CD14-positive monocyte (primary cell): ENCODE results near the gene SFI1. TPM values are rescaled to one million over a fixed set of nuclear protein-coding genes. Genes with fewer than 3 reads are reported as not detected.
A peak's percentile ranks its signal among the peaks of the same experiment; 100 is the strongest.

ENCODE experiments used
- DNase-seq, 3 donors: peaks; one replicate each; pipeline ENCODE4 v3.0.0-alpha.2; 2011 to 2022
- H2AFZ ChIP-seq: 2 replicates; pipeline ENCODE4 v1.6.0; 2012; ENCODE audit warnings: mild to moderate bottlenecking, low read depth, low read length, inconsistent platforms; ENCODE audit not compliant: insufficient read depth, poor library complexity, severe bottlenecking
- H3K27ac ChIP-seq, 2 donors: 1 replicate in 1 of 2; 2 replicates in 1 of 2; pipeline ENCODE4 v1.5.1; 2012 to 2013; ENCODE audit warnings: low read length in 2 of 2, control low read depth in 1 of 2, inconsistent platforms in 1 of 2, low read depth in 1 of 2, mild to moderate bottlenecking in 1 of 2
- H3K27me3 ChIP-seq, 2 donors: one replicate each; pipeline versions ENCODE4 v1.6.0 to v1.6.1; 2011 to 2013; ENCODE audit warnings: low read length in 2 of 2; ENCODE audit not compliant: control insufficient read depth in 2 of 2, insufficient read depth in 2 of 2
- H3K36me3 ChIP-seq, 2 donors: replicated peaks in 1 of 2; 1 replicate in 1 of 2; 2 replicates in 1 of 2; pipeline versions ENCODE4 v1.5.1 to v1.6.1; 2012 to 2013; ENCODE audit warnings: low read length in 2 of 2, control low read depth in 1 of 2, inconsistent platforms in 1 of 2, mild to moderate bottlenecking in 1 of 2; ENCODE audit not compliant: insufficient read depth in 2 of 2, control insufficient read depth in 1 of 2
- H3K4me1 ChIP-seq, 2 donors: 1 replicate in 1 of 2; 2 replicates in 1 of 2; pipeline versions ENCODE4 v1.5.1 to v1.6.1; 2012 to 2013; ENCODE audit warnings: low read length in 2 of 2, control low read depth in 1 of 2, inconsistent platforms in 1 of 2, mild to moderate bottlenecking in 1 of 2, moderate library complexity in 1 of 2; ENCODE audit not compliant: insufficient read depth in 2 of 2, control insufficient read depth in 1 of 2
- H3K4me2 ChIP-seq: replicated peaks from 2 replicates; pipeline ENCODE3; 2012; ENCODE audit warnings: low read length, moderate library complexity, mild to moderate bottlenecking; ENCODE audit not compliant: poor library complexity, severe bottlenecking; ENCODE audit errors: extremely low read depth
- H3K4me3 ChIP-seq, 3 experiments: fragments of 200-600 bp in 1 of 3; sonication (generic) in 1 of 3; replicated peaks in 1 of 3; 1 replicate in 2 of 3; 2 replicates in 1 of 3; pipeline ENCODE4 v1.5.1; 2011 to 2013; ENCODE audit warnings: low read length in 3 of 3, mild to moderate bottlenecking in 3 of 3, control low read depth in 2 of 3, low read depth in 2 of 3, inconsistent platforms in 1 of 3, moderate library complexity in 1 of 3
- H3K79me2 ChIP-seq: 2 replicates; pipeline ENCODE4 v1.6.0; 2012; ENCODE audit warnings: mild to moderate bottlenecking, control low read depth, inconsistent platforms, low read length, moderate library complexity; ENCODE audit not compliant: insufficient read depth
- H3K9ac ChIP-seq: 2 replicates; pipeline ENCODE4 v1.6.0; 2017; ENCODE audit warnings: low read length, mild to moderate bottlenecking; ENCODE audit not compliant: insufficient read depth, poor library complexity, severe bottlenecking
- H3K9me3 ChIP-seq, 2 donors: replicated peaks in 1 of 2; 1 replicate in 1 of 2; 2 replicates in 1 of 2; pipeline versions ENCODE4 v1.5.1 to v1.6.1; 2012 to 2013; ENCODE audit warnings: low read length in 2 of 2, control low read depth in 1 of 2; ENCODE audit not compliant: control insufficient read depth in 1 of 2, insufficient read depth in 1 of 2
- H4K20me1 ChIP-seq: 2 replicates; pipeline ENCODE4 v1.6.0; 2012; ENCODE audit warnings: mild to moderate bottlenecking, low read length, control low read depth, moderate library complexity; ENCODE audit not compliant: insufficient read depth
- H3K27ac Mint-ChIP-seq, 7 donors: one replicate each; pipeline ENCODE4 v1.8.0; 2020; ENCODE audit warnings: mild to moderate bottlenecking in 7 of 7, mixed read lengths in 7 of 7, moderate library complexity in 6 of 7, inconsistent platforms in 2 of 7
- H3K27me3 Mint-ChIP-seq, 3 donors: one replicate each; pipeline ENCODE4 v1.8.0; 2021 to 2022; ENCODE audit warnings: low read depth in 3 of 3, mild to moderate bottlenecking in 3 of 3, mixed read lengths in 3 of 3, moderate library complexity in 3 of 3, inconsistent platforms in 1 of 3
- H3K36me3 Mint-ChIP-seq, 2 donors: one replicate each; pipeline ENCODE4 v1.8.0; 2020; ENCODE audit warnings: mixed read lengths in 2 of 2, inconsistent platforms in 1 of 2, mild to moderate bottlenecking in 1 of 2
- H3K4me1 Mint-ChIP-seq: one replicate; pipeline ENCODE4 v1.8.0; 2020; ENCODE audit warnings: mild to moderate bottlenecking, mixed read lengths
- H3K4me3 Mint-ChIP-seq, 2 donors: one replicate each; pipeline ENCODE4 v1.8.0; 2020; ENCODE audit warnings: mild to moderate bottlenecking in 2 of 2, mixed read lengths in 2 of 2, moderate library complexity in 1 of 2
- H3K9me3 Mint-ChIP-seq, 7 donors: one replicate each; pipeline ENCODE4 v1.8.0; 2020 to 2022; ENCODE audit warnings: mixed read lengths in 7 of 7, mild to moderate bottlenecking in 6 of 7, moderate library complexity in 6 of 7, inconsistent platforms in 2 of 7
- WGBS: methylation state at CpG from one replicate; pipeline ENCODE4 v1.1.5; 2013; ENCODE audit warnings: missing lambda C conversion rate; ENCODE audit not compliant: insufficient coverage; 5-methylcytosine and 5-hydroxymethylcytosine counted together
- intact Hi-C, 2 donors: fragments of 100-400 bp; cut with micrococcal nuclease; formaldehyde crosslinking; loops; one replicate each; pipeline versions ENCODE4 v1.15.0 to v1.15.1; 2023
- polyA plus RNA-seq, 3 donors: library from polyadenylated mRNA; depleted of rRNA in 1 of 3; unstranded in 2 of 3; stranded (reverse) in 1 of 3; fragments of 300-500 nt in 2 of 3; fragments of >200 nt in 1 of 3; fragmentation: Illumina TruSeq in 2 of 3; gene quantifications; 1 replicate in 2 of 3; 2 replicates in 1 of 3; pipeline ENCODE4 v1.2.3, GENCODE V29; 2012 to 2021
- TF ChIP-seq, protein P1 (sequence below): fragments of 200-600 bp; IDR thresholded peaks from one replicate; pipeline ENCODE4 v1.8.0; 2022; ENCODE audit warnings: antibody characterized with exemption, mild to moderate bottlenecking

SFI1 gene
- polyA plus RNA-seq, 3 donors = 1.7 to 43.4 (median 3.6) TPM

DNA sequence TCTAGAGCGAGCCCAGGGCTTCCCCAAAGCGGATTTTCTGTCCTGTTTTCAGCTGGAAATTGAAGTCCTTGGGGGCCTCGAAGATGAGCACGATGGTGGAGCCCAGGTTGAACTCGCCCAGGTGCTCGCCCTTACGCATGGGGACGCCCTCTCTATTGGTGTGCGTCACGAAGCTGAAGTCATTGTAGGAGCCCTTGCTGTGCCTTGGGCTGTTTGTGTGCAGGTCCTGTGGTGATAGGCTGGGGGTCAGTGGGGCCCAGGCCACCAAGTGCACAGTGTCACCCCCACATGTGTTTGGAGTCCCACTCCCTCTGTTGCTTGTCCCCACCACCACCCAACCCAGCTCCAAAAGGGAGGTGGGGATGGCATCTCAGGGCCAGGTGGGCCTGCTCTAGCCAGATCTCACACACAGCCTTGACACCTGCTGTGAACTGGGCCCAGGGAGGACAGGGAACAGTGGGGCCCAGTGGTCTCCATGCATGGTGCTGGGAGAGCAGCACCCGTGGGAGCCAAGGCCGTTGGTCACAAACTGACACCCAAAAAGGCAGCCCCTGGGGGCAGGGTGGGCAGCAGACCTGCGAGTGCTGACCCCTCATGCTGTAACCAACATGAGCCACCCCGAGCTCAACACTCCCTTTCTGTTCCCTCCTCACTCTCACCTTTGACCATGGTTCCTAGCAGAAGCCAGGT lies 123.4 kb downstream of the SFI1 start:
- Mint-ChIP-seq H3K27me3 (no peaks in the 10 kb centered on the region), H3K36me3 (peaks cover 53 to 74% of the 10 kb centered on the region in 2 donors), H3K4me3 (no peak overlapping the region), H3K9me3 (no peaks in the 10 kb centered on the region), H3K4me1 (peaks cover 29% of the 10 kb centered on the region), H3K27ac (no peak overlapping the region)
- Histone ChIP-seq H4K20me1 (peaks cover 100% of the 10 kb centered on the region), H3K4me3 (no peak overlapping the region), H3K27ac (no peak overlapping the region), H3K9me3 (no peaks in the 10 kb centered on the region), H3K4me1 (peaks cover 16 to 26% of the 10 kb centered on the region in 2 donors), H3K9ac (no peak overlapping the region), H2AFZ (no peak overlapping the region), H3K27me3 (no peaks in the 10 kb centered on the region), H3K4me2 (no peak overlapping the region), H3K36me3 (peaks cover 78 to 82% of the 10 kb centered on the region in 2 donors), H3K79me2 (peaks cover 39% of the 10 kb centered on the region)
- DNase-seq = no peak
- intact Hi-C loops = no loop called here
- TF ChIP-seq, protein P1, sequence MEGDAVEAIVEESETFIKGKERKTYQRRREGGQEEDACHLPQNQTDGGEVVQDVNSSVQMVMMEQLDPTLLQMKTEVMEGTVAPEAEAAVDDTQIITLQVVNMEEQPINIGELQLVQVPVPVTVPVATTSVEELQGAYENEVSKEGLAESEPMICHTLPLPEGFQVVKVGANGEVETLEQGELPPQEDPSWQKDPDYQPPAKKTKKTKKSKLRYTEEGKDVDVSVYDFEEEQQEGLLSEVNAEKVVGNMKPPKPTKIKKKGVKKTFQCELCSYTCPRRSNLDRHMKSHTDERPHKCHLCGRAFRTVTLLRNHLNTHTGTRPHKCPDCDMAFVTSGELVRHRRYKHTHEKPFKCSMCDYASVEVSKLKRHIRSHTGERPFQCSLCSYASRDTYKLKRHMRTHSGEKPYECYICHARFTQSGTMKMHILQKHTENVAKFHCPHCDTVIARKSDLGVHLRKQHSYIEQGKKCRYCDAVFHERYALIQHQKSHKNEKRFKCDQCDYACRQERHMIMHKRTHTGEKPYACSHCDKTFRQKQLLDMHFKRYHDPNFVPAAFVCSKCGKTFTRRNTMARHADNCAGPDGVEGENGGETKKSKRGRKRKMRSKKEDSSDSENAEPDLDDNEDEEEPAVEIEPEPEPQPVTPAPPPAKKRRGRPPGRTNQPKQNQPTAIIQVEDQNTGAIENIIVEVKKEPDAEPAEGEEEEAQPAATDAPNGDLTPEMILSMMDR = no peak
- 94% methylated on average over 12 of the region's 14 CpGs for WGBS

DNA sequence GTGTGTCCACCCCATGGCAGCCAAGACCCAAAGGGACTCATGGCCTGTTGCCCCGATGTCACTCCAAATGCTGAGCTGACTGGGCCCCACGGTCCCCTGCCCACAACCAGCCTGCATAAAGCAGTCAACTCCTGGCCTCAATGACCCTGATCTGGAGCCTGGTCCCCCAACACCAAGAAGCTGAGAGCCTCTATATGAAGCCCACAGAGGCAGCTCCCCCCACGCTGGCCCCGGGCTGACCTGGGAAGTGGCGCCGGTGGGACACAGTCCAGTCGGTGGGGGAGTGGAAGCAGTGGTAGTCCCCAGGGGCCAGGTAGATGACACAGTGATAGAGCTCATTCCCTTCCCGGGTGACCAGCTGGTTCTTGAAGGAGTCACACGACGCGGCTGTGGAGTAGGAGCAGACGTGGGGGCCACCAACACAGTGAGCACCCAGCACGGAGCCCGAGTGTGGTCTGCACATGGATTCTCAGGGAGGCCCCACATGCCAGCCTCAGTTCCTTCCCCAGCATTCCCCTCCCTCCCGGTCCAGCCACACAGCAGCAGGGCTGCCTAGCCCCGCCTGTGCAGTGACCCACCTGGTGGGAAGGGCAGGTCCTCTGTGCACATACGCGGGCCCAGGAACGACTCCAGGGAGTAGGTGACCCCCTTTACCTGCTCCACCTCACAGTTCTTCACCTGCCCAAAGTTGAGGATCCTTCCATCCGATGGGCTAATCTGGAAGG lies 124.6 kb downstream of the SFI1 start:
- intact Hi-C loops = no loop called here
- Histone ChIP-seq H3K4me3 (no peak overlapping the region), H4K20me1 (peaks cover 100% of the 10 kb centered on the region), H3K4me2 (no peak overlapping the region), H3K79me2 (peaks cover 51% of the 10 kb centered on the region), H2AFZ (no peak overlapping the region), H3K9ac (no peak overlapping the region), H3K27ac (no peak overlapping the region), H3K36me3 (peaks cover 90 to 93% of the 10 kb centered on the region in 2 donors), H3K27me3 (no peaks in the 10 kb centered on the region), H3K9me3 (no peaks in the 10 kb centered on the region), H3K4me1 (peaks cover 12 to 17% of the 10 kb centered on the region in 2 donors)
- DNase-seq = no peak
- Mint-ChIP-seq H3K27me3 (no peaks in the 10 kb centered on the region), H3K9me3 (no peaks in the 10 kb centered on the region), H3K4me1 (peaks cover 20% of the 10 kb centered on the region), H3K36me3 (peaks cover 61 to 85% of the 10 kb centered on the region in 2 donors), H3K4me3 (no peak overlapping the region), H3K27ac (peak overlapping the region in 4 of 7 donors; percentile 11 to 68 (median 34))
- WGBS = 88% methylated on average over 16 of the region's 20 CpGs
- TF ChIP-seq, protein P1 = no peak
